Naive thymus-derived CD4-positive, alpha-beta T cell (primary cell): ENCODE data around the gene ZNF398. TPM values are rescaled to one million over a fixed set of nuclear protein-coding genes. Genes with fewer than 3 reads are reported as not detected.
A peak's percentile ranks its signal among the peaks of the same experiment; 100 is the strongest.
"Not testable (repeated sequence)": the region's sequence is repeated elsewhere in the genome, so short reads cannot be mapped to it uniquely, and the experiment has no call there.

Experiments used
- ATAC-seq: fragments of 150-1000 bp; cut with Tn5 transposase; 2 replicates; pipeline ENCODE4 v1.10.0; 2021; ENCODE audit warnings: mild to moderate bottlenecking, moderate library complexity
- CTCF ChIA-PET: fragments of 350-600 bp; sonication (Branson Sonifier 250); formaldehyde crosslinking; loops from one replicate; lab custom pipeline; 2021; ENCODE audit warnings: antibody characterized with exemption; lab: Charles Lee
- POLR2A ChIA-PET: fragments of 350-600 bp; sonication (Branson Sonifier 250); formaldehyde crosslinking; loops from one replicate; lab custom pipeline; 2021; ENCODE audit warnings: antibody characterized with exemption, inconsistent platforms; lab: Charles Lee
- DNase-seq, 9 donors: peaks; one replicate each; pipeline versions ENCODE4 v3.0.0 to v3.0.0-alpha.2; 2020 to 2022; ENCODE audit warnings: mixed read lengths in 1 of 9
- H3K27ac ChIP-seq: one replicate; pipeline ENCODE4 v1.7.0; 2013; ENCODE audit warnings: mild to moderate bottlenecking, low read depth, low read length, moderate library complexity
- H3K27me3 ChIP-seq, 2 donors: one replicate each; pipeline ENCODE4 v1.7.0; 2013; ENCODE audit warnings: low read length in 2 of 2, mild to moderate bottlenecking in 2 of 2, moderate library complexity in 2 of 2; ENCODE audit not compliant: control insufficient read depth in 2 of 2, insufficient read depth in 2 of 2
- H3K36me3 ChIP-seq, 3 experiments: 1 replicate in 2 of 3; 2 replicates in 1 of 3; pipeline ENCODE4 v1.7.0; 2013; ENCODE audit warnings: low read length in 3 of 3, mild to moderate bottlenecking in 3 of 3, moderate library complexity in 1 of 3; ENCODE audit not compliant: insufficient read depth in 3 of 3, control insufficient read depth in 2 of 3
- H3K4me1 ChIP-seq, 2 donors: one replicate each; pipeline ENCODE4 v1.7.0; 2013; ENCODE audit warnings: low read length in 2 of 2, mild to moderate bottlenecking in 2 of 2, moderate library complexity in 1 of 2; ENCODE audit not compliant: control insufficient read depth in 2 of 2, insufficient read depth in 2 of 2
- H3K4me3 ChIP-seq: 2 replicates; pipeline ENCODE4 v1.7.0; 2013; ENCODE audit warnings: mild to moderate bottlenecking, low read length
- H3K9me3 ChIP-seq, 3 experiments: 1 replicate in 2 of 3; 2 replicates in 1 of 3; pipeline ENCODE4 v1.7.0; 2013; ENCODE audit warnings: low read length in 3 of 3; ENCODE audit not compliant: control insufficient read depth in 2 of 3
- H3K27ac Mint-ChIP-seq, 9 donors: one replicate each; pipeline ENCODE4 v1.8.0; 2020 to 2022; ENCODE audit warnings: mixed read lengths in 9 of 9, mild to moderate bottlenecking in 8 of 9, moderate library complexity in 5 of 9, inconsistent platforms in 2 of 9
- H3K27me3 Mint-ChIP-seq, 5 donors: one replicate each; pipeline ENCODE4 v1.8.0; 2021 to 2022; ENCODE audit warnings: mixed read lengths in 5 of 5, mild to moderate bottlenecking in 1 of 5
- H3K36me3 Mint-ChIP-seq, 5 donors: one replicate each; pipeline ENCODE4 v1.8.0; 2020 to 2022; ENCODE audit warnings: mixed read lengths in 5 of 5, mild to moderate bottlenecking in 3 of 5, inconsistent platforms in 1 of 5
- H3K4me1 Mint-ChIP-seq, 7 donors: one replicate each; pipeline ENCODE4 v1.8.0; 2020 to 2022; ENCODE audit warnings: mixed read lengths in 7 of 7, mild to moderate bottlenecking in 3 of 7, inconsistent platforms in 1 of 7
- H3K4me3 Mint-ChIP-seq, 10 donors: one replicate each; pipeline ENCODE4 v1.8.0; 2020 to 2022; ENCODE audit warnings: mild to moderate bottlenecking in 10 of 10, mixed read lengths in 10 of 10, moderate library complexity in 6 of 10, inconsistent platforms in 2 of 10
- H3K9me3 Mint-ChIP-seq, 11 donors: one replicate each; pipeline ENCODE4 v1.8.0; 2020 to 2022; ENCODE audit warnings: mixed read lengths in 11 of 11, mild to moderate bottlenecking in 4 of 11, inconsistent platforms in 1 of 11, moderate library complexity in 1 of 11
- intact Hi-C, 2 donors: fragments of 100-400 bp; cut with micrococcal nuclease; formaldehyde crosslinking; loops; one replicate each; pipeline ENCODE4 v1.15.1; 2023
- polyA plus RNA-seq, 2 donors: library from polyadenylated mRNA; unstranded; fragments of 300-500 nt; fragmentation: Illumina TruSeq; gene quantifications; one replicate each; pipeline ENCODE4 v1.2.3, GENCODE V29; 2021
- total RNA-seq, 6 experiments: library from RNA in 5 of 6; stranded (reverse) in 5 of 6; gene quantifications; 1 replicate in 5 of 6; 2 replicates in 1 of 6; pipeline ENCODE4 v1.2.3 and lab custom pipeline; 2021 to 2026

Gene ZNF398
- total and polyA plus RNA-seq, 7 experiments from 2014 or later, result 9.7 to 27.9 (median 16.9) TPM

GRCh38 chr7:149130572-149131198, 16.6 kb upstream of the ZNF398 start:
- no peak for DNase-seq
- Histone ChIP-seq H3K36me3 (peaks cover 0 to 23% (median 3%) of the 10 kb centered on the region in 3 experiments), H3K4me3 (no peak overlapping the region), H3K9me3 (peaks cover 0 to 15% (median 6%) of the 10 kb centered on the region in 3 experiments), H3K4me1 (no peaks in the 10 kb centered on the region), H3K27me3 (no peaks in the 10 kb centered on the region), H3K27ac (no peak overlapping the region)
- Mint-ChIP-seq H3K27me3 (no peaks in the 10 kb centered on the region), H3K4me3 (peak overlapping the region in 1 of 10 donors; percentile 51), H3K9me3 (peaks cover 0 to 15% (median 5%) of the 10 kb centered on the region in 11 donors), H3K36me3 (peaks cover 7 to 50% (median 19%) of the 10 kb centered on the region in 5 donors), H3K4me1 (peaks cover 6 to 15% (median 10%) of the 10 kb centered on the region in 7 donors), H3K27ac (no peak overlapping the region)
- ChIA-PET POLR2A (no interaction called here), CTCF (interaction anchor here (0.9 kb wide), 1 partner anchor 16 kb away, joined by 3 read pairs; the partner anchor contains the start of gene ZNF398)
- intact Hi-C loops, result no loop called here
- no peak for ATAC-seq

GRCh38 chr7:149133028-149133710, 14.1 kb upstream of the ZNF398 start:
- no peaks in the 10 kb centered on the region for H3K27me3 Mint-ChIP-seq
- peaks cover 0 to 15% (median 5%) of the 10 kb centered on the region in 11 donors for H3K9me3 Mint-ChIP-seq
- H3K4me1 Mint-ChIP-seq, result peaks cover 0 to 4% (median 2%) of the 10 kb centered on the region in 7 donors
- DNase-seq, result no peak
- H3K36me3 Mint-ChIP-seq, result peaks cover 7 to 41% (median 19%) of the 10 kb centered on the region in 5 donors
- no peak for ATAC-seq
- Histone ChIP-seq H3K27ac (no peak overlapping the region), H3K4me1 (no peaks in the 10 kb centered on the region), H3K4me3 (no peak overlapping the region), H3K9me3 (peaks cover 0 to 15% (median 6%) of the 10 kb centered on the region in 3 experiments), H3K27me3 (no peaks in the 10 kb centered on the region), H3K36me3 (peaks cover 0 to 15% (median 3%) of the 10 kb centered on the region in 3 experiments)
- H3K27ac Mint-ChIP-seq, result no peak overlapping the region
- CTCF ChIA-PET, result no interaction called here
- no peak overlapping the region for H3K4me3 Mint-ChIP-seq
- intact Hi-C loops, result no loop called here
- POLR2A ChIA-PET, result interaction anchor here (2.2 kb wide), 1 partner anchor 14 kb away, joined by 13 read pairs; the partner anchor contains the start of gene ZNF398

- intact Hi-C loops, result no loop called here
- H3K27me3 ChIP-seq, result no peaks in the 10 kb centered on the region
- no peaks in the 10 kb centered on the region for H3K27me3 Mint-ChIP-seq
- no peak overlapping the region for H3K4me3 ChIP-seq
- POLR2A ChIA-PET, result interaction anchor here (0.8 to 1.1 kb wide), 2 partner anchors 10 kb away, joined by 7 read pairs; partner anchors contain the start of gene ZNF425
- no peak overlapping the region for H3K27ac ChIP-seq
- CTCF ChIA-PET, result no interaction called here
- no peak for ATAC-seq
- peaks cover 0 to 3% (median 0%) of the 10 kb centered on the region in 7 donors for H3K4me1 Mint-ChIP-seq
- H3K4me3 Mint-ChIP-seq, result no peak overlapping the region
- H3K9me3 Mint-ChIP-seq, result peaks cover 0 to 7% (median 0%) of the 10 kb centered on the region in 11 donors
- peaks cover 0 to 20% (median 11%) of the 10 kb centered on the region in 5 donors for H3K36me3 Mint-ChIP-seq
- peaks cover 0 to 4% (median 0%) of the 10 kb centered on the region in 3 experiments for H3K36me3 ChIP-seq
- DNase-seq, result no peak
- no peak overlapping the region for H3K27ac Mint-ChIP-seq
- no peaks in the 10 kb centered on the region for H3K4me1 ChIP-seq
- peaks cover 0 to 4% (median 0%) of the 10 kb centered on the region in 3 experiments for H3K9me3 ChIP-seq
These were observed 11.1 kb upstream of the ZNF398 start for GRCh38 chr7:149136118-149136517.

GRCh38 chr7:149140831-149141230, 6.4 kb upstream of the ZNF398 start:
- ATAC-seq (no peak), DNase-seq (no peak)
- H3K4me3 ChIP-seq, result no peak overlapping the region
- Mint-ChIP-seq H3K27me3 (no peaks in the 10 kb centered on the region), H3K36me3 (peaks cover 0 to 5% (median 0%) of the 10 kb centered on the region in 5 donors), H3K4me3 (no peak overlapping the region), H3K4me1 (peaks cover 7 to 19% (median 11%) of the 10 kb centered on the region in 7 donors), H3K9me3 (no peaks in the 10 kb centered on the region), H3K27ac (no peak overlapping the region)
- no peak overlapping the region for H3K27ac ChIP-seq
- intact Hi-C loops, result loop anchor here in 1 of 2 donors (10.0 kb wide), 1 partner anchor 1944 kb away; the partner anchor contains the start of genes AGAP3, FASTK and TMUB1
- ChIA-PET POLR2A (interaction anchor here (0.7 kb wide), 2 partner anchors 113 to 503 kb away, joined by 3 to 5 read pairs; partner anchors contain the start of gene PDIA4), CTCF (interaction anchor here (0.7 to 1.6 kb wide), 2 partner anchors 15 to 225 kb away, joined by 3 to 4 read pairs; partner anchors contain the start of gene ZNF425)
- no peaks in the 10 kb centered on the region for H3K9me3 ChIP-seq
- H3K4me1 ChIP-seq, result peaks cover 0 to 10% of the 10 kb centered on the region in 2 donors
- H3K27me3 ChIP-seq, result no peaks in the 10 kb centered on the region
- H3K36me3 ChIP-seq, result no peaks in the 10 kb centered on the region

GRCh38 chr7:149141893-149142292, 5.4 kb upstream of the ZNF398 start:
- H3K27me3 ChIP-seq, result no peaks in the 10 kb centered on the region
- CTCF ChIA-PET, result interaction anchor here (0.7 kb wide), 1 partner anchor 10 kb away, joined by 3 read pairs; no protein-coding TSS in a partner anchor
- peaks cover 0 to 13% of the 10 kb centered on the region in 2 donors for H3K4me1 ChIP-seq
- POLR2A ChIA-PET, result no interaction called here
- H3K36me3 ChIP-seq, result no peaks in the 10 kb centered on the region
- DNase-seq (no peak), ATAC-seq (no peak)
- H3K4me3 Mint-ChIP-seq, result no peak overlapping the region
- intact Hi-C loops, result loop anchor here in 1 of 2 donors (10.0 kb wide), 1 partner anchor 1943 kb away; the partner anchor contains the start of genes AGAP3, FASTK and TMUB1
- H3K27ac ChIP-seq, result no peak overlapping the region
- peaks cover 0 to 5% (median 0%) of the 10 kb centered on the region in 5 donors for H3K36me3 Mint-ChIP-seq
- no peak overlapping the region for H3K27ac Mint-ChIP-seq
- H3K4me1 Mint-ChIP-seq, result peaks cover 9 to 28% (median 20%) of the 10 kb centered on the region in 7 donors
- no peaks in the 10 kb centered on the region for H3K9me3 ChIP-seq
- no peaks in the 10 kb centered on the region for H3K9me3 Mint-ChIP-seq
- no peak overlapping the region for H3K4me3 ChIP-seq
- no peaks in the 10 kb centered on the region for H3K27me3 Mint-ChIP-seq

GRCh38 chr7:149144436-149144922, 2.8 kb upstream of the ZNF398 start:
- H3K27ac ChIP-seq, H3K36me3 Mint-ChIP-seq, H3K4me3 Mint-ChIP-seq, H3K4me3 ChIP-seq, H3K27me3 Mint-ChIP-seq, H3K27me3 ChIP-seq, H3K36me3 ChIP-seq, H3K9me3 Mint-ChIP-seq, DNase-seq, H3K9me3 ChIP-seq, CTCF ChIA-PET, ATAC-seq: not testable (repeated sequence)
- peaks cover 8 to 19% of the 10 kb centered on the region in 2 donors for H3K4me1 ChIP-seq
- H3K27ac Mint-ChIP-seq, result peak overlapping the region in 1 of 9 donors; percentile 12
- POLR2A ChIA-PET, result interaction anchor here (1.1 kb wide), 1 partner anchor 13 kb away, joined by 5 read pairs; no protein-coding TSS in a partner anchor
- H3K4me1 Mint-ChIP-seq, result peaks cover 11 to 38% (median 30%) of the 10 kb centered on the region in 7 donors
- intact Hi-C loops, result loop anchor here in 1 of 2 donors (10.0 kb wide), 1 partner anchor 1940 kb away; the partner anchor contains the start of genes AGAP3, FASTK and TMUB1
